ENCODE measurements around the gene MYT1. TPM values are rescaled to one million over a fixed set of nuclear protein-coding genes. Genes with fewer than 3 reads are reported as not detected.

MYT1 gene
- total RNA-seq, 1 experiment from 2014 or later, result 0.22 TPM

DNA sequence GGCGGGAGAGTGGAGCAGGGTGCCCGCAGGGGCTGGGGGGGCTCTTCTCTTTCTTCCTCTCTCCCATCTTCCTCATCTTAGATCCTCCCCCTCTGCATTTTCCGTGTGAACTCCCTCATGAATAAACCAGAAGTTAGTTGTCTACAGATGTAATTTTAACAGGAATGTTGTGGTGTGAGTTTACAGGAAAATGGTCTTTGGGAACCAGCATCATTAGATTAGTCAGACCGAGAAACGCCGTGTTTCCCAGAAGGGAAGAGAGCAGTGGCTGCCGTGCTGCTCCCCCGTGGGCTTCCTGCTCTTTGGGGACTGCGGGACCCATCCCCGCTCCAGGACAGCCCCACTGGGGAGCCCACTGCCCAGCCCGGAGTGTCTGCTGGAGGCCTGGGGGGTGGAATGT lies 3.4 kb downstream of the MYT1 start:
- ATAC-seq, result no peak
- H2AFZ ChIP-seq (ENCODE audit: low read length), result no peak overlapping the region

DNA sequence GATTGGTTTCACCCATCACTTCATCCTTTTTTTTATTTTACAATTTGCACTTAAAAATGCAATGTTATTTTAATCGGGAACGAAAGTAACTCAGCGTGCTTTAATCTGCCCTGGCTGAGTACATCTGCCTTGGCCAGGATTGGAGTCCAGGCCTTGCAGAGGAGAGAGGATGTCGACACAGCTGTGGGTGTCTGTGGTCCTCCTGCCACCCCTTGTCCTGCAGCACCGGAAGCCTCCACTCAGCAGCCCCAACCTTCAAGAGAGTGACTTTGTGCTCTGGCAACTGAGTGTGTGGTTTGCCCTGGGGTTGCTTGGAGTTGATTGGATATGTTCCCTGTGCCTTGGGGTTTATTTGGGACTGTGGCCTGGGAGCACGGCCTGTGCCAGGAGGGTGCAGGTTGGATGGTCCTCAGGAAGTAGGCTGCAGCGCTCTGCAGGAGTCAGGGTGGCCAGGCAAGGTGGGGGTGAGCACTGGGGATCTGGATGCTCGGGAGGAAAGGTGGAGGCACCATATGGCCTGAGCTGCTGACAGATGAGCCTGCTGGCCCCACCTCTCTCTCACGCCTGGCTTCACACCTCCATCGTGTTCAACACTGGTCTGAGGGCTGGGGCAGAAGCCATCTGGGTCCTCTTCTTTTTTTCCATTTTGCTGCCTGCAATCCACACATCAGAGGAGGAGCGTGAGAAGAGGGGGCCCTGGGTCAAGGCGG lies 4.3 kb downstream of the MYT1 start:
- H3K36me3 ChIP-seq (ENCODE audit: low read depth, low read length), result no peaks in the 10 kb centered on the region
- H3K4me1 ChIP-seq (ENCODE audit: insufficient read depth, low read length), result no peaks in the 10 kb centered on the region
- no peak overlapping the region for H3K4me2 ChIP-seq (ENCODE audit: low read length)
- no peaks in the 10 kb centered on the region for H3F3A ChIP-seq (ENCODE audit: low read length, unreplicated experiment)
- intact Hi-C loops (cut with micrococcal nuclease), result no loop called here
- H3K4me3 ChIP-seq (ENCODE audit: low read length), result no peak overlapping the region
- no peak overlapping the region for H2AFZ ChIP-seq (ENCODE audit: low read length)
- TF ChIP-seq, protein P1, sequence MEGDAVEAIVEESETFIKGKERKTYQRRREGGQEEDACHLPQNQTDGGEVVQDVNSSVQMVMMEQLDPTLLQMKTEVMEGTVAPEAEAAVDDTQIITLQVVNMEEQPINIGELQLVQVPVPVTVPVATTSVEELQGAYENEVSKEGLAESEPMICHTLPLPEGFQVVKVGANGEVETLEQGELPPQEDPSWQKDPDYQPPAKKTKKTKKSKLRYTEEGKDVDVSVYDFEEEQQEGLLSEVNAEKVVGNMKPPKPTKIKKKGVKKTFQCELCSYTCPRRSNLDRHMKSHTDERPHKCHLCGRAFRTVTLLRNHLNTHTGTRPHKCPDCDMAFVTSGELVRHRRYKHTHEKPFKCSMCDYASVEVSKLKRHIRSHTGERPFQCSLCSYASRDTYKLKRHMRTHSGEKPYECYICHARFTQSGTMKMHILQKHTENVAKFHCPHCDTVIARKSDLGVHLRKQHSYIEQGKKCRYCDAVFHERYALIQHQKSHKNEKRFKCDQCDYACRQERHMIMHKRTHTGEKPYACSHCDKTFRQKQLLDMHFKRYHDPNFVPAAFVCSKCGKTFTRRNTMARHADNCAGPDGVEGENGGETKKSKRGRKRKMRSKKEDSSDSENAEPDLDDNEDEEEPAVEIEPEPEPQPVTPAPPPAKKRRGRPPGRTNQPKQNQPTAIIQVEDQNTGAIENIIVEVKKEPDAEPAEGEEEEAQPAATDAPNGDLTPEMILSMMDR (conservative IDR thresholded peaks at IDR 0.05; ENCODE audit: low read depth, low read length), result no peak
- H3K27me3 ChIP-seq (ENCODE audit: low read length), result peaks cover 61% of the 10 kb centered on the region
- no peak overlapping the region for H3K27ac ChIP-seq (ENCODE audit: low read length)
- DNase-seq, result no peak
- no peaks in the 10 kb centered on the region for H3K9me2 ChIP-seq (replicated peaks; ENCODE audit: low read length)
- H4K20me1 ChIP-seq (ENCODE audit: low read length), result no peaks in the 10 kb centered on the region
- H3K9me3 ChIP-seq (ENCODE audit: low read length), result no peaks in the 10 kb centered on the region
- no peak overlapping the region for H3K9ac ChIP-seq (ENCODE audit: low read length)
- no peak for ATAC-seq
- BruUV-seq (replicated peaks), result no TSS peak
- ChIA-PET CTCF (no interaction called here), POLR2A (ENCODE audit: unreplicated experiment) (no interaction called here)
- H3K79me2 ChIP-seq (ENCODE audit: low read length), result no peaks in the 10 kb centered on the region

More for the DNA sequence above, 3.4 kb downstream of the MYT1 start:
- ChIA-PET CTCF (no interaction called here), POLR2A (ENCODE audit: unreplicated experiment) (no interaction called here)
- H3K27me3 ChIP-seq (ENCODE audit: low read length), result peaks cover 70% of the 10 kb centered on the region
- H3K9me2 ChIP-seq (replicated peaks; ENCODE audit: low read length), result no peaks in the 10 kb centered on the region
- no peak for DNase-seq
- no peak overlapping the region for H3K27ac ChIP-seq (ENCODE audit: low read length)
- no peak overlapping the region for H3K4me3 ChIP-seq (ENCODE audit: low read length)
- intact Hi-C loops (cut with micrococcal nuclease), result no loop called here
- H3K79me2 ChIP-seq (ENCODE audit: low read length), result no peaks in the 10 kb centered on the region
- BruUV-seq (replicated peaks), result no TSS peak
- H3K9me3 ChIP-seq (ENCODE audit: low read length), result no peaks in the 10 kb centered on the region
- H3K9ac ChIP-seq (ENCODE audit: low read length), result no peak overlapping the region
- H3K4me1 ChIP-seq (ENCODE audit: insufficient read depth, low read length), result no peaks in the 10 kb centered on the region
- no peak overlapping the region for H3K4me2 ChIP-seq (ENCODE audit: low read length)
- no peaks in the 10 kb centered on the region for H3K36me3 ChIP-seq (ENCODE audit: low read depth, low read length)
- no peaks in the 10 kb centered on the region for H4K20me1 ChIP-seq (ENCODE audit: low read length)
- H3F3A ChIP-seq (ENCODE audit: low read length, unreplicated experiment), result no peaks in the 10 kb centered on the region
- TF ChIP-seq, protein P1 (conservative IDR thresholded peaks at IDR 0.05; ENCODE audit: low read depth, low read length), result no peak
- no peak for TF ChIP-seq EZH2 (IDR thresholded peaks at IDR 0.05; ENCODE audit: low read length, unreplicated experiment)
- TF ChIP-seq EZH2phosphoT487 (IDR thresholded peaks at IDR 0.05; ENCODE audit: borderline replicate concordance, low read length), result no peak

DNA sequence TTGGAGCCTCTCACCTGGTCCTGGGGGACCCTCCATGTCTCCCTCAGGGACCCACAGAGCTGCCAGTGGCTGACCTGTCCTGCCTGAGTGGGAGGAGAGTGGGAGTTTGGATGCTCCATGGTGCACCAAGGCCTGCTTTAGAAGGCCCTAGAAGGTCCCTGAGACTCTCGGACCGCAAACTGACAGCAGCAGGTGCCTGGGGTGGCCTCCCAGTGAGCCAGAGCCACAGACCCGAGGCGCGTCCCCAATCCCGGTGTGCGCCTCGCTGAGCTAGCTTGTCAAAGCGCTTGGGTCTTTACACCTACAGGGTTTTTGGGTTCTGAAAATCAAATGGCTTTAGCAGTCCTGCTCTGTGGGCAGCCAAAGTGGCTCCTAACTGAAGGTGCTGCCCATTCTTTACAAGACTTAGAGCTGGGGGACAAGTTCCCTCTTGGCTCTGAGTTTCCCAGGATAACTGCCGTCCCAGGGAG lies 4.9 kb downstream of the MYT1 start:
- ATAC-seq (no peak), DNase-seq (no peak)
- Histone ChIP-seq H3K79me2 (ENCODE audit: low read length) (no peaks in the 10 kb centered on the region), H3F3A (ENCODE audit: low read length, unreplicated experiment) (no peaks in the 10 kb centered on the region), H3K27me3 (ENCODE audit: low read length) (peaks cover 55% of the 10 kb centered on the region), H3K9me2 (replicated peaks; ENCODE audit: low read length) (no peaks in the 10 kb centered on the region), H3K4me3 (ENCODE audit: low read length) (no peak overlapping the region), H3K27ac (ENCODE audit: low read length) (no peak overlapping the region), H2AFZ (ENCODE audit: low read length) (no peak overlapping the region), H4K20me1 (ENCODE audit: low read length) (no peaks in the 10 kb centered on the region), H3K9me3 (ENCODE audit: low read length) (no peaks in the 10 kb centered on the region), H3K4me2 (ENCODE audit: low read length) (no peak overlapping the region), H3K4me1 (ENCODE audit: insufficient read depth, low read length) (no peaks in the 10 kb centered on the region), H3K36me3 (ENCODE audit: low read depth, low read length) (no peaks in the 10 kb centered on the region), H3K9ac (ENCODE audit: low read length) (no peak overlapping the region)
- BruUV-seq (replicated peaks), result no TSS peak
- ChIA-PET CTCF (no interaction called here), POLR2A (ENCODE audit: unreplicated experiment) (no interaction called here)
- intact Hi-C loops (cut with micrococcal nuclease), result no loop called here
- no peak for TF ChIP-seq EZH2phosphoT487 (IDR thresholded peaks at IDR 0.05; ENCODE audit: borderline replicate concordance, low read length)
- TF ChIP-seq, protein P1 (conservative IDR thresholded peaks at IDR 0.05; ENCODE audit: low read depth, low read length), result no peak
- no peak for TF ChIP-seq EZH2 (IDR thresholded peaks at IDR 0.05; ENCODE audit: low read length, unreplicated experiment)

Measured in PC-3 (cell line).